GM21576 (cell line): ENCODE results near the gene CDC37.

ENCODE experiments used
- ATAC-seq: cut with Tn5 transposase; IDR thresholded peaks from one replicate; pipeline ENCODE4 v1.9.1; 2021; ENCODE audit warnings: mild to moderate bottlenecking, moderate library complexity; ENCODE audit not compliant: unreplicated experiment

Gene CDC37

GRCh38 chr19:10403137-10404021, at the start of gene CDC37:
Gene CDC37 (minus strand): TSS chr19:10403542. CDS start chr19:10403479, 63 bp downstream.
- peak; percentile 67 for ATAC-seq

- ATAC-seq = no peak
Observed at GRCh38 chr19:10450853-10451609, 47.7 kb upstream of the CDC37 start.

- ATAC-seq = no peak
Observed at GRCh38 chr19:10450191-10450852, 47.0 kb upstream of the CDC37 start.

- no peak for ATAC-seq
Observed at GRCh38 chr19:10449037-10449436, 45.7 kb upstream of the CDC37 start.

GRCh38 chr19:10442698-10443097, 39.4 kb upstream of the CDC37 start:
- ATAC-seq = no peak

GRCh38 chr19:10439588-10439987, 36.2 kb upstream of the CDC37 start:
- ATAC-seq = no peak

GRCh38 chr19:10433131-10433536, 29.8 kb upstream of the CDC37 start:
- ATAC-seq = no peak

- no peak for ATAC-seq
Observed at GRCh38 chr19:10432736-10433130, 29.4 kb upstream of the CDC37 start.

DNA sequence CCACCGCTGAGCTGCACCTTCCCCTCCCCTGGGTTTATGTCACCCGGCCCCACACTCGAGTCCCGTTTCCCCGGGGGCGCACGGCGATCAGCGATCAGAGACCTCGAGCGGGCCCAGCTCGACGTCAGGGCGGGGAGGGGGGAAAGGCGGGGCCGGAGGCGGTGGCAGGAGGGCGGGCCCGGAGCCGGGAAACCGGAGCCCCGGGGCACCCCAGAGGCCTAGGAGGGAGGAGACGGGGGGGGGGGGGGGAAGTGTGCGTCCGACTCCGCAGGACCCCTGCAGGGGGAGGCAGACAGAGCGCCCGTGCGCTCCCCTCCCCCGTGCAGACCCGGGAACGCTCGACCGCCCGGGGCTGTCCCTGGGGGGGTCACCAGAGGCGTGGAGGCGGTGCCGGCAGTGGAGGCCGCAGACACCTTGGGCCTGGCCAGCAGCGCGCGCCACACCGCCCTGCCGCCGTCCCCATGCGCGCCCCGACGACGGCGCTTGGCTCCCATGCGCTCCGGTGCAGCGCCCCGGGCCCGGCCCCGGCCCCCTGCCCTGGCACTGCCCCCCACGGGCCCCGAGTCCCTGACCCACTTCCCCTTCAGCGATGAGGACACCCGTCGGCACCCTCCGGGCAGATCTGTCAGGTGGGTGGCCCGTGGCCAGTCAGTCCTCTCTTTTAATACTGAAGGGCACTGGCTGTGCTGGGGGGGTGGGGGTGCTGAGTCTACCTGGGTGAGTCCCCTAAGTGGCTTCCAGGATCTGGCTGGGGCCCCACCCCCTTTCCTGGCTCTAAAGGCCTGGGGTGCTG, 28.8 kb upstream of the CDC37 start:
- ATAC-seq = no peak

- ATAC-seq = no peak
Observed at GRCh38 chr19:10431254-10431942, 28.1 kb upstream of the CDC37 start.

GRCh38 chr19:10430505-10431253, 27.3 kb upstream of the CDC37 start:
- ATAC-seq = no peak

DNA sequence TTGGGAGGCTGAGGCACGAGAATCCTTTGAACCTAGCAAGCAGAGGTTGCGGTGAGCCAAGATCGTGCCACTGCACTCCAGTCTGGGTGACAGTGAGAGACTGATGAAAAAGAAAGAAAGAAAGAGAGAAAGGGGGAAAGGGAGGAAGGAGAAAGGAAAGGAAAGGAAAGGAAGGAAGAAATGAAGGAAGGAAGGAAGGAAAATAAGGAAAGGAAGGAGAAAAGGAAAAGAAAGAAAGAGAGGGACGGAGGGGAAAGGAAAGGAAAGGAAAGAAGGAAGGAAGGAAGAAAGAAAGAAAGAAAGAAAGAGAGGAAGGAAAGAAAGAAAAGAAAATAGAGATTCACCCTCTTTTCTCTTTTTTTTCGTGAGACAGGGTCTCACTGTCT, 25.6 kb upstream of the CDC37 start:
- ATAC-seq = no peak

DNA sequence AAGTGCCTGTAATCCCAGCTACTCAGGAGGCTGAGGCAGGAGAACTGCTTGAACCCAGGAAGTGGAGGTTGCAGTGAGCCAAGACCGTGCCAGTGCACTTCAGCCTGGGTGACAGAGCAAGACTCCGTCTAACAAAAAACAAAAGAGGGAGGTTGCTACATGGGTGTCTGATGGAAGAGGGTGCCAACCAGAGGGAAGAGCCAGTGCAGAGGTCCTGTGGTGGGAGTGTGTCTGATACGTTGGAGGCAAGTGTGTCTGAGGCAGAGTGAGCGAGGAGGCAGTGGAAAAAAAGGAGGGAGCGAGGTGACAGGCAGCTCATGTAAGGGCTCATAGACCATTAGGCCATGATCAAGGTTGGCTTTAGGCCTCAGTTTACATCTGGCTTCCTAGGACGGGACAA, 23.8 kb upstream of the CDC37 start:
- ATAC-seq = no peak

- no peak for ATAC-seq
Observed at GRCh38 chr19:10424011-10424637, 20.8 kb upstream of the CDC37 start.

DNA sequence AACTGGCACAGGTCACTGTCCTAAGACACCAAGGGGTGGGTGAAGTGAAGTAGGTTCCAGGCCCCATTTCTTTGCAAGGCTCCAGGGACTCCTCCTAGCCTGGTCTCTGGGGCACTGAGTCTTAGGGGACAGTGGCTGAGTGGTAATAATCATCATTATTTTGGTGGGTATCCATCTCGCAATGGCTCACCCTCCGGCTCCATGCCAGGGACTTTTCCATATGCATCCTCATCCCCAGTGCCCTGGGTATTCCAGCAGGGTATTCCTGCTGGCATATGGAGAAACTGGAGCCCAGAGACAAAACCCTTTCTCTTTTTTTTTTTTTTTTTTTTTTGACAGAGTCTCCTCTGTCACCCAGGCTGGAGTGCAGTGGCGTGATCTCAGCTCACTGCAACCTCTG, 19.5 kb upstream of the CDC37 start:
- no peak for ATAC-seq

- ATAC-seq = no peak
Observed at GRCh38 chr19:10422046-10422461, 18.7 kb upstream of the CDC37 start.

DNA sequence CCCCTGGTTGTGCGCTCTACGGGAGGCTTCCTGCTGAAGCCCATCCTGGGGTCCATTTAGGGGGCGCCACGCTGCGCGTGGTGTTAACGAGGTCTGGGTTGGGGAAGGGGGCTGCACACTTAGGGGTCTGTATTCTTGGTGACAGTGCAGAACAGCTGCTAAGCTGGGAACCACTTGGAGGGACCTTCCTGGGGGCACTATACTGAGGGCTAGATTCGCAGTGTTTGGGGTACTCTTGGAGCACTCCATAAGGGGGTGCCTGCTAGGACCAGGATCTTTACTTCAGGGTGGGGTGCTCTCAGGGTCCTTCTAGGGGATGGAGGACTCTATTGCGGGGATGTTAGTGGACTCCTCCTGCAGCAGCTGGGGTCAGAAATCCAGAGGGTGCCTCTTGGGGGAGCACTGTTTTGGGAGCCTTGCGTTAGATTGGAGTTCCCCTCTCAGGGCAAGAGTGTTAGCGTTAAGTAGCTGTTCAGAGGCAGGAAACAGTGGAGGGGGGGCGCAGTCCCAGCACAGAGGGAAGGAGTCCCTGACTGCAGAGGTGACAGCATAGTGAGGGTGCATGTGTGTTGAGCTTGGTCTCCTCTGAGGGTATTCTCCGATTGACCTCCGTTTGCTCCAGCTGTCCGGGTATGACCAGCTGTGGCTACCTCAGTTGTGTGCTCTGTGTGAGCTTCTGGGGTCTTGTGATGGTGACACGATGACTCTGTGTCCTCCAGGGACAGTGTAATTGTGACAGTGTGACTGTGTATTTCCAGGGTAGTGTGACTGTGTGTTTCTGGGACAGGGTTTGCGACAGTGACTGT, 18.1 kb upstream of the CDC37 start:
- ATAC-seq = no peak
